Smooth muscle cell (in vitro differentiated cells): ENCODE measurements around the gene AGMO. TPM values are rescaled to one million over a fixed set of nuclear protein-coding genes. Genes with fewer than 3 reads are reported as not detected.

Source experiments
- DNase-seq: peaks from one replicate; lab custom pipeline; 2025; ENCODE audit not compliant: unreplicated experiment; lab: John Stamatoyannopoulos, UW
- H2AFZ ChIP-seq: fragments of 200-600 bp; sonication (generic); 2 replicates; pipeline ENCODE4 v1.6.0; 2016; ENCODE audit warnings: antibody characterized with exemption, low read depth, mild to moderate bottlenecking
- H3F3A ChIP-seq: fragments of 200-600 bp; sonication (generic); 2 replicates; pipeline ENCODE4 v1.6.0; 2017; ENCODE audit warnings: antibody characterized with exemption, low read depth
- H3K27ac ChIP-seq: fragments of 200-600 bp; sonication (generic); 2 replicates; pipeline ENCODE4 v1.5.1; 2016; ENCODE audit warnings: low read depth, mild to moderate bottlenecking
- H3K27me3 ChIP-seq: fragments of 200-600 bp; sonication (generic); 2 replicates; pipeline ENCODE4 v1.6.1; 2016; ENCODE audit warnings: low read depth, mild to moderate bottlenecking
- H3K36me3 ChIP-seq: fragments of 200-600 bp; sonication (generic); 2 replicates; pipeline ENCODE4 v1.5.1; 2016; ENCODE audit warnings: low read depth
- H3K4me1 ChIP-seq: fragments of 200-600 bp; sonication (generic); 2 replicates; pipeline ENCODE4 v1.5.1; 2016; ENCODE audit warnings: low read depth
- H3K4me2 ChIP-seq: fragments of 200-600 bp; sonication (generic); 2 replicates; pipeline ENCODE4 v1.6.0; 2016; ENCODE audit warnings: mild to moderate bottlenecking
- H3K4me3 ChIP-seq: fragments of 200-600 bp; sonication (generic); 2 replicates; pipeline ENCODE4 v1.5.1; 2016; ENCODE audit warnings: mild to moderate bottlenecking
- H3K79me2 ChIP-seq: fragments of 200-600 bp; sonication (generic); 2 replicates; pipeline ENCODE4 v1.6.0; 2016; ENCODE audit warnings: low read depth, mild to moderate bottlenecking
- H3K9ac ChIP-seq: fragments of 200-600 bp; sonication (generic); 2 replicates; pipeline ENCODE4 v1.6.0; 2016; ENCODE audit warnings: low read depth
- H3K9me3 ChIP-seq: fragments of 200-600 bp; sonication (generic); replicated peaks from 2 replicates; pipeline ENCODE4 v1.5.1; 2016; ENCODE audit warnings: low read depth
- H4K20me1 ChIP-seq: fragments of 200-600 bp; sonication (generic); 2 replicates; pipeline ENCODE4 v1.6.0; 2016; ENCODE audit warnings: low read depth
- CTCF ChIP-seq: fragments of 200-600 bp; sonication (generic); IDR thresholded peaks from 2 replicates; pipeline ENCODE4 v1.5.1; 2017; ENCODE audit warnings: borderline replicate concordance, mild to moderate bottlenecking, antibody characterized with exemption; ENCODE audit not compliant: insufficient read depth, poor library complexity, severe bottlenecking
- WGBS: methylation state at CpG from one replicate; pipeline ENCODE4 v1.1.7; 2016; ENCODE audit warnings: low lambda C conversion rate; 5-methylcytosine and 5-hydroxymethylcytosine counted together
- polyA plus RNA-seq: library from polyadenylated mRNA; unstranded; fragments of >200 nt; fragmentation: Nextera tagmentation; extraction: Ambion mirVana; gene quantifications from 2 replicates; pipeline ENCODE4 v1.2.1, GENCODE V29; 2016
- total RNA-seq: library from RNA; depleted of rRNA; stranded (reverse); fragments of >200 nt; gene quantifications from 2 replicates; pipeline ENCODE4 v1.2.3, GENCODE V29; 2014

AGMO gene
- total and polyA plus RNA-seq, 2 experiments from 2014 or later = 0.27 to 0.50 TPM

DNA sequence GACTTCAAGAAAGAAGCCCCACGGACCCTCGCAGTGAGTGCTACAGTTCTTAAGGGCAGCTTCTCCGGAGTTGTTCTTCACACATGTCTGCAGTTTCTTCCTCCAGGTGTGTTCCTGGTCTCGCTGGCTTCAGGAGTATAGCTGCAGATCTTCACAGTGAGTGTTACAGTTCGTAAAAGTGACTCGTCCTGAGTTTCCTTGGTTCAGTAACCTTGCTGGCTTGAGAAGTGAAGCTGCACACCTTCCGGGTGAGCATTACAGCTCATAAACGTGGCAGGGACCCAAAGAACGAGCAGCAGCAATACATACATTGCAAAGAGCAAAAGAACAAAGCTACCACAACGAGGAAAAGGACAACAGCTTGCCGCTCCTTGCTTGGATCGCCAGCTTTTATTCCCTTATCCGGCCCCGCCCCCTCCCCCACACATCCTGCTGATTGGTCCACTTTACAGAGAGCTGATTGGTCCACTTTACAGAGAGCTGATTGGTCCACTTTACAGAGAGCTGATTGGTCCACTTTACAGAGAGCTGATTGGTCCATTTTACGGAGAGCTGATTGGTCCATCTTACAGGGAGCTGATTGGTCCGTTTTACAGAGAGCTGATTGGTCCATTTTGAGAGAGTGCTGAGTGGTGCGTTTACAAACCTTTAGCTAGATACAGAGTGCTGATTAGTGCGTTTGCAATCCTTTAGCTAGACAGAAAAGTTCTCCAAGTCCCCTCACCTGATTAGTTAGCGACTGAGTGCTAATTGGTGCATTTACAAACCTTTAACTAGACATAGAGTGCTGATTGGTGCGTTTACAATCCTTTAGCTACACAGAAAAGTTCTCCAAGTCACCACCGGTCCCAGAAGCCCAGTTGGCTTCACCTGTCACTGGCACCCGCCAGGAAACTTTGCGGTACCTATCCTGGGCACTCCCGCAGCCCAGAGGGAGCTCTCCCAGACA is 165.3 kb downstream of the AGMO start:
- Histone ChIP-seq H3K27me3 (no peaks in the 10 kb centered on the region), H3K9me3 (no peaks in the 10 kb centered on the region), H3F3A (no peaks in the 10 kb centered on the region), H4K20me1 (no peaks in the 10 kb centered on the region), H3K79me2 (no peaks in the 10 kb centered on the region), H3K4me2 (no peak overlapping the region), H3K36me3 (no peaks in the 10 kb centered on the region), H3K9ac (no peak overlapping the region), H3K4me1 (no peaks in the 10 kb centered on the region), H3K4me3 (no peak overlapping the region), H3K27ac (no peak overlapping the region), H2AFZ (no peak overlapping the region)
- no peak for TF ChIP-seq CTCF
- DNase-seq = no peak
- 96% methylated on average over 24 of the region's 24 CpGs for WGBS

DNA sequence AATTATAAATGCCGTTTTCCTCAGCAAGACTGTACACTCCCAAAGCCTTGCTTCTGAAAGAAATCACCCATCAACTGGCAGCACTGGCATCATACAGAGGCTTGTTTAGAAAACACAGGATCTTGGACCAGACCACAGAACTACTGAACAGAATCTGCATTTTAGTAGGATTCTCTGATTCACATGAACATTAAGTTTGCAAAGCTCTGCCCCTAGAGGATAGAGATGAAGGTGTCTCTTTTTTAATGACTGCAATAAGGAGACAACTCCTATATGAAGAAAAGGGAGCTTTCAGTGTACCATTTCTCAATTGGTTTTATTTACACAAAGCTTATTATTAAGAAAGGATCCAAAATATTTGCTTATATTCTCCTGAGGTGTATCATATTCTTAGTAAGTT is 172.7 kb downstream of the AGMO start:
- Histone ChIP-seq H3K27ac (no peak overlapping the region), H3K4me1 (no peaks in the 10 kb centered on the region)
- 96% methylated on average over 1 of the region's 1 CpG for WGBS

DNA sequence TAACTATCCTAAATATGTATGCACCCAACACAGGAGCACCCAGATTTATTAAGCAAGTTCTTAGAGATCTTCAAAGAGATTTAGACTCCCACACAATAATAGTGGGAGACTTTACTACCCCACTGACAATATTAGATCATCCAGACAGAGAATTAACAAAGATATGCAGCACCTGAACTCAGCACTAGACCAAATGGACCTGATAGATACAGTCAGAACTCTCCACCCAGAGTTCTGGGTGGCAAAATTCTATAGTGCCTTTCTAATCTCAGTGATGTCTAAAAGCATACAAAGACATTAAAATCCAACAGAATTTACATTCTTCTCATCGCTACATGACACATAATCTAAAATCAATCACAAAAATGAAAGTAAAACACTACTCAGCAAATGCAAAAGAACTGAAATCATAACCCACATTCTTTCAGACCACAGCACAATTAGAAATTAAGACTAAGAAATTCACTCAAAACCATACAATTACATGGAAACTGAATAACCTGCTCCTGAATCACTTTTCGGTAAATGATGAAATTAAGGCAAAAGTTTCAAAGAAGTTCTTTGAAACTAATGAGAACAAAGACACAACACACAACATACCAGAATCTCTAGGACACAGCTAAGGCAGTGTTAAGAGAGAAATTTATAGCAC is 183.2 kb downstream of the AGMO start:
- Histone ChIP-seq H3K4me1 (no peaks in the 10 kb centered on the region), H3K79me2 (no peaks in the 10 kb centered on the region), H2AFZ (no peak overlapping the region), H3K9me3 (no peaks in the 10 kb centered on the region), H3K4me3 (no peak overlapping the region), H3F3A (no peaks in the 10 kb centered on the region), H3K27me3 (no peaks in the 10 kb centered on the region), H3K4me2 (no peak overlapping the region), H3K36me3 (no peaks in the 10 kb centered on the region), H3K9ac (no peak overlapping the region), H3K27ac (no peak overlapping the region), H4K20me1 (no peaks in the 10 kb centered on the region)
- DNase-seq = no peak
- WGBS = 99% methylated on average over 2 of the region's 2 CpGs
- TF ChIP-seq CTCF = no peak

More for the DNA sequence above, 172.7 kb downstream of the AGMO start:
- no peaks in the 10 kb centered on the region for H3K79me2 ChIP-seq
- H3K4me2 ChIP-seq = no peak overlapping the region
- H3K27me3 ChIP-seq = no peaks in the 10 kb centered on the region
- no peak overlapping the region for H3K9ac ChIP-seq
- TF ChIP-seq CTCF = no peak
- no peak overlapping the region for H3K4me3 ChIP-seq
- H3K9me3 ChIP-seq = no peaks in the 10 kb centered on the region
- DNase-seq = no peak
- H3K36me3 ChIP-seq = no peaks in the 10 kb centered on the region
- H2AFZ ChIP-seq = no peak overlapping the region
- H3F3A ChIP-seq = no peaks in the 10 kb centered on the region
- H4K20me1 ChIP-seq = no peaks in the 10 kb centered on the region
